Stimulated activated CD8-positive, alpha-beta memory T cell treated with anti-CD3 and anti-CD28 coated beads, Interleukin-4, amount 100 ng/mL, for 24 hours (primary cell): ENCODE measurements around the gene FITM2.

Source experiments
- DNase-seq: peaks from one replicate; pipeline ENCODE4 v3.0.0-alpha.2; 2020; ENCODE audit warnings: low read depth

FITM2 gene

GRCh38 chr20:44280387-44280786, 30.6 kb downstream of the FITM2 start:
- DNase-seq = no peak

DNA sequence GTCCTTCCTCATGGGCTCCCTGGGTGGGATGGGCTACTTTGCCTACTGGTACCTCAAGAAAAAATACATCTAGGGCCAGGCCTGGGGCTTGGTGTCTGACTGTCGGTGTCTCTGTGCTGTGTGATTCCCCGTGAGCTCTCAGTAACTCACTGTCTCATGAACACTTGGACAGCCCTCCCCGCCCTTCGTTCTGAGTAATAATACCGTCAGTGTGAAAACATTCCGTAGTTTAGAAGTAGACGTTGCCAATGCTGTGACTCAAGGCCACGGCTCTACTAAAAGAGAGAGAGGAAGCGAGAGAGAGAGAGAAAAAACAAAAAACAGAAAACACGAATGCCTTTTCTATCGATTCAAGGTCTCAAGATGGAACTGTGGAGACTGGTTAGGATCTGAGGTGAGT, 31.8 kb downstream of the FITM2 start:
- DNase-seq = no peak

DNA sequence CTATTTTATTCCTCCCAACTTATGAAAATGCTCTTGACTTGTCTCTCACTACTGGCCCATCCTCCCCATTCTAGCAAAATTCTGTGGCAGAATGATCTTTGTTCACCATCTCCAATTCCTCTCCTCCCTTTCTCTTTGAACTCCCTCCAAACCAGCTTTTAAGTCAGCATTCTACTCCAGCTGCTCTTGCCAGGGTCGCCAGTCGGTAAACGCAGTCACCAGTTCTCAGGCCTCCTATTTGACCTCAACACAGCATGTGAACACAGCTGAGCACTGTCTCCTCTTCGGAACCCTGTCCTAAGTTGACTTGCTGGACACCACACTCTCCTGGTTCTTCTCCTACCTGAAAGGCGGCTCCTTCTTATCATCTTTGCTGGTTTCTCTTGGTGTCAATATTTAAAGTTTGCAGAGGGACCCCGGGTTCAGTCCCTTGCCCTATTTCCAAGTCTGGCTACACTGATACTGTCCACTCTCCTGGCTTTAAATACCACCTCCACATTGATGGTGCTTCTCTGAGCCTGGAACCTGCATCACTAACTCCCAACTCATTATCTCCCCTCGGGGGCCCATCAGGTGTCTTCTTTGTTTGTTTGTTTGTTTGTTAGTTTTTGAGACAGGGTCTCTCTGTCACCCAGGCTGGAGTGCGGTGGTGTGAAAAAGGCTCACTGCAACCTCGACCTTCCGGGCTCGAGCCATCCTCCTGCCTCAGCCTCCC, 36.5 kb downstream of the FITM2 start:
- DNase-seq = no peak

GRCh38 chr20:44273231-44274215, 37.5 kb downstream of the FITM2 start:
- DNase-seq = no peak

GRCh38 chr20:44271915-44272663, 38.9 kb downstream of the FITM2 start:
- DNase-seq = no peak

DNA sequence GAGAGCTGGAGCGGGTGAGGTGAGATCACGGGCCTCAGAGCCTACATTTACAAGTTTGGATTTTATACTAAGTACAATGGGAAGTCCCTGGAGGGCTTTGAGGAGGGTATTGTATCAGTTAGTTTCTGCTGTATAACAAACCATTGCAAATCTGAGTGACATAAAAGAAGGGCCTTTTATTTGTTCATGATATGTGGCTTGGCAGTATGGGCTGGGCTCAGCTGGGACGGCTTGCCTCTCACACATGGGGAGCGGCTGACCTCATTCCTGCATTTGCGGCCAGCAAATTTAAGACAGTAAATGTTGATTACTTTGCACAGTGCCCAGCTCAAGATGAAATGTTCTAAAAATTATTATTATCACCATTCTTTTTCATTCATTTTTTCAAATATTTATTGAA, 42.2 kb downstream of the FITM2 start:
- no peak for DNase-seq

- no peak for DNase-seq
Measured at GRCh38 chr20:44264287-44264686, 46.7 kb downstream of the FITM2 start.

DNA sequence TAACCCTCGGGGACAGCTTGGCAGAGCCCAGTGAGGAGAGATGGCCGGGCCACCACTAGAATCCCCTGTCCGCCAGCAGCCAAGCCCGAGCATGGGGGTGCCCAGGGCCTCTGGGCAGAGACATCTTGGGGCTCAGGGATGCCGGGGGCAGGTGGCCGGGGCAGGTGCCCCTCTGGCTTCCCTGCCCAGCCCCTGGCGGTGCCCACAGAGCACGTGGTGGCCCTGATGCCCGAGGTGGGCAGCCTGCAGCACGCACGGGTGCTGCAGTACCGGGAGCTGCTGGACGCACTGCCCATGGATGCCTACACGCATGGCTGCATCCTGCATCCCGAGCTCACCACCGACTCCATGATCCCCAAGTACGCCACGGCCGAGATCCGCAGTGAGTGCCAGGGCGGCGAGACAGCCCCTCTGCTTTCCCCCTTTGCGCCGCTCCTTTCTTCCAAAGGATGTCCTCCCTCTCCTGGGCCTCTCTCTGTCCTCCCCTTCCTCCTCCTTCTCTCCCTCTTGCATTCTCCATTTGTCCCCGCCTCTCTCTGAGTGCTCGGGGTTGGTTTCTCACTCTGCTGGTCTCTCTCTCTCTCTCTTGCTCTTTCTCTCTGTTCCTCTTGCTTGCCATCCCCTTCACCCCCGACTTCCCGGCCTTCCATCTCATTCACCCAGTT, 52.6 kb downstream of the FITM2 start:
- DNase-seq = no peak

- no peak for DNase-seq
Measured at GRCh38 chr20:44256961-44257360, 54.0 kb downstream of the FITM2 start.

DNA sequence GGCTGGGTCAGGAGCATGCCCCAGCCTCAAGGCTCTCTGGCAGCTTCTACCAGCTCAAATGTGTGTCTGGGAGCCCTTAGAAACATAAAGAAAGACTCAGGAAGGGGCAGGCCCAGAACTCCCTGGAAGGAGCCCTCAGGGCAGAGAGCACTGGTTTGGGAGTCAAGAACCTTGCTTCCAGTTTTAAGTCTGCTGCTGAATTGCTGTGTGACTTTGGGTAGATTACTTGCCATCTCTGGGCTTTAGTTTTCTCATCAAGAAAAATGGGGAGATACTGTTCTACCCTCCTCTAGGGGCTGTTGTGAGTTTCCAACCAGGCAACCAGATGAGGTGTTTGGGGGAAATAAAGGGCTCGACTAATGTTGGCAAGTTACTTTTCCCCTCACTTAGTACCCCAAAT, 55.1 kb downstream of the FITM2 start:
- DNase-seq = no peak

DNA sequence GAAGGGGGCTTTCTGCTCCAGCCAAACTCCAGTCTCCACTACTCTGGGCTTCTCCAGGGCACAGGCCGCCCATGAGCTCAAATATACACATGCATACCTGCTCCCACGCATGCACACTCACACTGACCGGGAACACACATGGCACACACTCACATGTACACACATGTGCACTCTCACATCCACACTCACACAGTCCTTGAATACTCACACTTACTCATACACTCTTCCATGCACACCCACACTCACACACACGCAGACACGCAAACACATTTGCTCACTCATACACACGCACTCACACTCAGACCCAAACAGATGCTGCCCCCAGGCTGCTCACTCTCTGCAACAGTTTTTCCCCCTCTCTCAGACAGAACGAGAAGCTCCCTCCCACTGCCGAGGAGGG, 56.9 kb downstream of the FITM2 start:
- no peak for DNase-seq

GRCh38 chr20:44253528-44253927, 57.5 kb downstream of the FITM2 start:
- no peak for DNase-seq
